ENCODE results near the gene DTNB. TPM values are rescaled to one million over a fixed set of nuclear protein-coding genes. Genes with fewer than 3 reads are reported as not detected.

DTNB gene
- total RNA-seq, 1 donor from 2014 or later: 30.5 TPM

DNA sequence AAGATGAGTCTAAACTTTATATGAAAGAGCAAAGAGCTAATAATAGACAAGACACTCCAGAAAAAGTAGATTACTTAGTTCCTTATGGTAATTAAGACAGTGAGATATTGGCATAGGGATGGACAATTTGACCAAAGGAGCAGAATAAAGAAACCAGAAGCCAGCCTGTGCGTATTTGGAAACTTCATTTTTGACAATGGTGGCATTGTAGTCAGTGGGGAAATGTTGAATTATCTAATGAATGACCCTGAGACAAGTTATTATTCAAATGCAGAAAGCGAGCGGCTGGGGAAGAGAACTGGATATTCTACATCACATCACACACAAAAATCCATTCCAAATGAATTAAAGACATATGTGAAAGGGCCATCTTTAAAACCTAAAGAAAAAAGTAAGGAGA lies 144.3 kb downstream of the DTNB start:
- peaks cover 10% of the 10 kb centered on the region for H3K4me1 Mint-ChIP-seq
- no peaks in the 10 kb centered on the region for H3K9me3 Mint-ChIP-seq
- no peaks in the 10 kb centered on the region for H3K27me3 Mint-ChIP-seq
- peaks cover 6% of the 10 kb centered on the region for H3K36me3 Mint-ChIP-seq (ENCODE audit: low read depth)
- H3K27ac Mint-ChIP-seq: no peak overlapping the region
- DNase-seq: no peak
- H3K4me3 Mint-ChIP-seq: no peak overlapping the region
- intact Hi-C loops (cut with micrococcal nuclease): no loop called here

GRCh38 chr2:25528173-25528572 lies 145.2 kb downstream of the DTNB start:
- H3K27ac Mint-ChIP-seq: no peak overlapping the region
- H3K4me3 Mint-ChIP-seq: no peak overlapping the region
- H3K36me3 Mint-ChIP-seq (ENCODE audit: low read depth): peaks cover 2% of the 10 kb centered on the region
- no peak for DNase-seq
- H3K9me3 Mint-ChIP-seq: no peaks in the 10 kb centered on the region
- H3K27me3 Mint-ChIP-seq: no peaks in the 10 kb centered on the region
- intact Hi-C loops (cut with micrococcal nuclease): no loop called here
- peaks cover 6% of the 10 kb centered on the region for H3K4me1 Mint-ChIP-seq

DNA sequence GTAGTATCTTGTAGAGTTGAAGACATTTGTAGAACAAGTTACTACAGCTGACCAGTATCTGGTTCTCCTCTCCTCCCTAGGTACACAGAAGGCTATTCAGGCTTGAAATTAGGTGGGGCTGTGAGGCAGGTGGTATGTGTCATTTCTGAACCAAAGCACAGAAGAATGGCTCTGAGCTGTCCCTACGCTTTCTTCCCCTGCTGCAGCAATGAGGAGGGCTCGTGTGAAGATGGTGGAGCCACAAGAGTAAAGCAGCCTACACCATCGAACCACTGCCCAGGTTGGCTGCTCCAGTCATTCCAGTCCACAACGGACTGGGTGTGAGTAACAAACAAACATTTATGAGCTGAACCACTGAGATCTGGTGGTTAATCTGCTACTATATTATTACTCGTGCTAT lies 148.9 kb downstream of the DTNB start:
- H3K9me3 Mint-ChIP-seq: no peaks in the 10 kb centered on the region
- H3K27me3 Mint-ChIP-seq: no peaks in the 10 kb centered on the region
- no peak overlapping the region for H3K27ac Mint-ChIP-seq
- DNase-seq: no peak
- peaks cover 7% of the 10 kb centered on the region for H3K4me1 Mint-ChIP-seq
- H3K4me3 Mint-ChIP-seq: no peak overlapping the region
- H3K36me3 Mint-ChIP-seq (ENCODE audit: low read depth): no peaks in the 10 kb centered on the region
- intact Hi-C loops (cut with micrococcal nuclease): loop anchor here (5.0 kb wide), 1 partner anchor 72 kb away; no protein-coding TSS in a partner anchor

- Mint-ChIP-seq H3K27ac (no peak overlapping the region), H3K4me3 (no peak overlapping the region), H3K36me3 (ENCODE audit: low read depth) (no peaks in the 10 kb centered on the region), H3K4me1 (peaks cover 10% of the 10 kb centered on the region), H3K27me3 (no peaks in the 10 kb centered on the region), H3K9me3 (no peaks in the 10 kb centered on the region)
- intact Hi-C loops (cut with micrococcal nuclease): loop anchor here (2.0 to 5.0 kb wide), 2 partner anchors 71 to 180 kb away; no protein-coding TSS in a partner anchor
- DNase-seq: no peak
These were observed 150.3 kb downstream of the DTNB start for GRCh38 chr2:25523060-25523459.

GRCh38 chr2:25521665-25522387 lies 151.6 kb downstream of the DTNB start:
- peak; percentile 89 for DNase-seq
- Mint-ChIP-seq H3K4me1 (peaks cover 19% of the 10 kb centered on the region), H3K4me3 (peak overlapping the region; percentile 18), H3K9me3 (no peaks in the 10 kb centered on the region), H3K36me3 (ENCODE audit: low read depth) (peaks cover 2% of the 10 kb centered on the region), H3K27me3 (no peaks in the 10 kb centered on the region), H3K27ac (peak overlapping the region; percentile 45)
- intact Hi-C loops (cut with micrococcal nuclease): loop anchor here (1.0 to 5.0 kb wide), 7 partner anchors 36 to 208 kb away; no protein-coding TSS in a partner anchor

DNA sequence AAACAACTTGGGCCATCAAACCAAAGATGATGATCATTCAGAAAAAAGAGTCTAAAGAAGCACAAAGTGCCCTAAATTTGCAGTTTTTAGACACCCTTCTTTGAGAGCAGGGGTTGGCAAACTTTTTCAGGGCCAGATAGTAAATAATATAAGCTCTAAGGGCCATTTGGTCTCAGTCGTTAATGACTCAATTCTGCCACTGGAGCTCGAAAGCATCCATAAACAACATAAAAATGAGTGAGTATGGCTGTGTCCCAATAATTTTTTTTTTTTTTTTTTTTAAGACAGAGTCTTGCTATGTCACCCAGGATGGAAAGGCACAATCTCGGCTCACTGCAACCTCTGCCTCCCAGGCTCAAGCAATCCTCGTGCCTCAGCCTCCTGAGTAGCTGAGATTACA lies 152.3 kb downstream of the DTNB start:
- Mint-ChIP-seq H3K4me3 (no peak overlapping the region), H3K36me3 (ENCODE audit: low read depth) (peaks cover 2% of the 10 kb centered on the region), H3K27me3 (no peaks in the 10 kb centered on the region), H3K9me3 (no peaks in the 10 kb centered on the region), H3K27ac (no peak overlapping the region), H3K4me1 (peaks cover 20% of the 10 kb centered on the region)
- intact Hi-C loops (cut with micrococcal nuclease): loop anchor here (5.0 kb wide), 1 partner anchor 69 kb away; no protein-coding TSS in a partner anchor
- no peak for DNase-seq

DNA sequence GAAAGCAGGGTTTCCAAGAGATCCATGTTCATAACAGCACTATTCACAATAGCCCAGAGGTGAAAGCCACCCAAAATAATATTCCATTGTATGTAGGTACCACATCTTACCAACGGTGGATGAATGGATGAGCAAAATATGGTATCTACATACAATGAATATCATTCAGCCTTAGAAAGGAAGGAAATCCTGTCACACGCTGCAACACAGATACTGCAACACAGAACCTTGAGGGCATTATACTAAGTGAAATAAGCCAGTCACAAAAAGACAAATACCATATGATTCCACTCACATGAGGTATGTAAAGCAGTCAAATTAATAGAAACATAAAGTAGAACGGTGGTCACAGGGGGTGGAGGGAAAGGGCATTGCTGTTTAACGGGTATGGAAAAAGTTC lies 155.7 kb downstream of the DTNB start:
- no peaks in the 10 kb centered on the region for H3K9me3 Mint-ChIP-seq
- H3K27ac Mint-ChIP-seq: no peak overlapping the region
- no peaks in the 10 kb centered on the region for H3K27me3 Mint-ChIP-seq
- peaks cover 3% of the 10 kb centered on the region for H3K36me3 Mint-ChIP-seq (ENCODE audit: low read depth)
- no peak for DNase-seq
- intact Hi-C loops (cut with micrococcal nuclease): no loop called here
- H3K4me1 Mint-ChIP-seq: peaks cover 30% of the 10 kb centered on the region
- no peak overlapping the region for H3K4me3 Mint-ChIP-seq

GRCh38 chr2:25514043-25514637 lies 159.2 kb downstream of the DTNB start:
- peak overlapping the region; percentile 42 for H3K27ac Mint-ChIP-seq
- intact Hi-C loops (cut with micrococcal nuclease): no loop called here
- no peaks in the 10 kb centered on the region for H3K9me3 Mint-ChIP-seq
- no peaks in the 10 kb centered on the region for H3K27me3 Mint-ChIP-seq
- H3K36me3 Mint-ChIP-seq (ENCODE audit: low read depth): peaks cover 3% of the 10 kb centered on the region
- peak overlapping the region; percentile 38 for H3K4me3 Mint-ChIP-seq
- DNase-seq: no peak
- H3K4me1 Mint-ChIP-seq: peaks cover 24% of the 10 kb centered on the region

DNA sequence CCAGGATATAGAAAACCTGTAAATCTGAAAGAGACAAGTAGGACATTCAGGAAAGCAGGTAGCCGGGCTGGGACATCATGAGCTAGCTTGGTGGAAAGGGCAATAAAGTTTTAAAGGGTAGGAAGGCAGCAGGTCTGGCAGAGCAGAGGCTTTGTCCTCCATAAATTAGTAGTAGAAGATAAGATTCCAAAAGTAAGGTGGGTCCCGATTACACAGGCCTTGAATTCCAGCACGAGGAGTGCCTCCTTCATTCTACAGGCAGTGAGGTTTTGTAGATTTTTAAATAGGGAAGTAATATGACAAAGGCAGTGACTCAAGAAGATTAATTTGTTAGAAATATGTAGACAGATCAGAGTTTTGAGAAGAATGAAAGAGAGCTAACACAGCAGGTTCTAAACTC lies 160.7 kb downstream of the DTNB start:
- Mint-ChIP-seq H3K4me3 (no peak overlapping the region), H3K27me3 (no peaks in the 10 kb centered on the region), H3K27ac (no peak overlapping the region), H3K9me3 (no peaks in the 10 kb centered on the region), H3K4me1 (peaks cover 19% of the 10 kb centered on the region), H3K36me3 (ENCODE audit: low read depth) (peaks cover 3% of the 10 kb centered on the region)
- intact Hi-C loops (cut with micrococcal nuclease): no loop called here
- no peak for DNase-seq

DNA sequence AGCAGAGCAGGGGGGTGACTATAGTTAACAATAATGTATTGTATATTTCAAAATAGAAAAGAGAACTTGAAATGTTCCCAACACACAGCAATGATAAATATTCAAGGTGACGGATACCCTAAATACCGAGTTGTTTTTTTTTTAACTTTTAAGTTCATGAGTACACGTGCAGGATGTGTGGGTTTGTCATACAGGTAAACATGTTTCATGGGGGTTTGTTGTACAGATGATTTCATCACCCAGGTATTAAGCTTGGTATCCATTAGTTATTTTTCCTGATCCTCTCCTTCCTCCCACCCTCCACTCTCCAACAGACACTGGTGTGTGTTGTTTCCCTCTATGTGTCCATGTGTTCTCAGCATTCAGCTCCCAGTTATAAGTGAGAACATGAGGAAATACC lies 167.2 kb downstream of the DTNB start:
- H3K4me3 Mint-ChIP-seq: no peak overlapping the region
- H3K4me1 Mint-ChIP-seq: no peaks in the 10 kb centered on the region
- intact Hi-C loops (cut with micrococcal nuclease): no loop called here
- DNase-seq: no peak
- peaks cover 2% of the 10 kb centered on the region for H3K36me3 Mint-ChIP-seq (ENCODE audit: low read depth)
- no peak overlapping the region for H3K27ac Mint-ChIP-seq
- H3K9me3 Mint-ChIP-seq: peaks cover 3% of the 10 kb centered on the region
- no peaks in the 10 kb centered on the region for H3K27me3 Mint-ChIP-seq

GRCh38 chr2:25505622-25506021 lies 167.8 kb downstream of the DTNB start:
- no peak for DNase-seq
- Mint-ChIP-seq H3K36me3 (ENCODE audit: low read depth) (peaks cover 2% of the 10 kb centered on the region), H3K4me1 (no peaks in the 10 kb centered on the region), H3K9me3 (peaks cover 3% of the 10 kb centered on the region), H3K27ac (no peak overlapping the region), H3K27me3 (no peaks in the 10 kb centered on the region), H3K4me3 (no peak overlapping the region)
- intact Hi-C loops (cut with micrococcal nuclease): no loop called here

- DNase-seq: no peak
- no peaks in the 10 kb centered on the region for H3K27me3 Mint-ChIP-seq
- H3K27ac Mint-ChIP-seq: no peak overlapping the region
- H3K9me3 Mint-ChIP-seq: peaks cover 3% of the 10 kb centered on the region
- H3K4me1 Mint-ChIP-seq: no peaks in the 10 kb centered on the region
- intact Hi-C loops (cut with micrococcal nuclease): no loop called here
- H3K4me3 Mint-ChIP-seq: no peak overlapping the region
- peaks cover 2% of the 10 kb centered on the region for H3K36me3 Mint-ChIP-seq (ENCODE audit: low read depth)
These were observed 168.2 kb downstream of the DTNB start for GRCh38 chr2:25505182-25505581.

DNA sequence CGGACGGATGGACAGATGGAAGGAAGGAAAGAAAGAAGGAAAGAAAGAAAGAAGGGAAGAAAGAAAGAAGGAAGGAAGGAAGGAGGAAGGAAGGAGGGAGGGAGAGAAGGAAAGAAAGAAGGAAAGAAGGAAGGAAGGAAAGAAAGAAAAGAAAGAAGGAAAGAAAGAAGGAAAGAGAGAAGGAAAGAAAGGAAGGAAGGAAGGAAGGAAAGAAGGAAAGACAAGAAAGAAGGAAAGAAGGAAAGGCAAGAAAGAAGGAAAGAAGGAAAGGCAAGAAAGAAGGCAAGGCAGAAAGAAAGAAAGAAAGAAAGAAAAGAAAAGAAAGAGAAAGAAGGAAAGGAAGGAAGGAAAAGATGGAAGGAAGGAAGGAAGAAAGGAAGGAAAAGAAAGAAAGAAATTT lies 169.1 kb downstream of the DTNB start:
- Mint-ChIP-seq H3K27me3 (no peaks in the 10 kb centered on the region), H3K27ac (no peak overlapping the region)

GRCh38 chr2:25499157-25499556 lies 174.2 kb downstream of the DTNB start:
- Mint-ChIP-seq H3K4me3 (no peak overlapping the region), H3K27me3 (no peaks in the 10 kb centered on the region), H3K36me3 (ENCODE audit: low read depth) (no peaks in the 10 kb centered on the region), H3K4me1 (peaks cover 6% of the 10 kb centered on the region), H3K9me3 (no peaks in the 10 kb centered on the region), H3K27ac (no peak overlapping the region)
- no peak for DNase-seq
- intact Hi-C loops (cut with micrococcal nuclease): no loop called here

More for the DNA sequence above, 169.1 kb downstream of the DTNB start:
- H3K9me3 Mint-ChIP-seq: peaks cover 3% of the 10 kb centered on the region
- intact Hi-C loops (cut with micrococcal nuclease): no loop called here
- no peak overlapping the region for H3K4me3 Mint-ChIP-seq
- no peak for DNase-seq
- H3K4me1 Mint-ChIP-seq: no peaks in the 10 kb centered on the region
- peaks cover 2% of the 10 kb centered on the region for H3K36me3 Mint-ChIP-seq (ENCODE audit: low read depth)

Data from activated CD4-positive, alpha-beta T cell treated with anti-CD3 and anti-CD28 coated beads, Interleukin-2, amount 10 ng/mL, durations not matched to agents 24 days and 14 days (primary cell).